Measurements from ENCODE around the gene C12orf60.

The C12orf60 gene

DNA sequence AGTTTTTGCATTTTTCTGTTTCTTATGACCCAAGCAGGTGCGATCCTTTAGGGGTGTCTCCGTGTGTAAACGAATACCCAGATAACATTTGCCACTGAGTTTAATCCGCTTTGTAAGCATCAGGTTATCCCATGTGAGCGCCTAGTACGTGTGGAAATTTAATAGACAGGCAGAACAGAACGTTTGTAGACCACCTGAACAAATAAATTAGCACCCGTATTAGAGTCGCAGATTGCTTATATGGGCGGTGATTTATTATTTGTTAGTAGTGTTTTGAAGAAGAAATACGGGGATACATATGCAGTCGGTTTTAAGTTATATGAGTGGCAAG lies 325 bp downstream of the C12orf60 start:
- H3K9me3 ChIP-seq (ENCODE audit: severe bottlenecking): no peaks in the 10 kb centered on the region
- TF ChIP-seq, protein P1, sequence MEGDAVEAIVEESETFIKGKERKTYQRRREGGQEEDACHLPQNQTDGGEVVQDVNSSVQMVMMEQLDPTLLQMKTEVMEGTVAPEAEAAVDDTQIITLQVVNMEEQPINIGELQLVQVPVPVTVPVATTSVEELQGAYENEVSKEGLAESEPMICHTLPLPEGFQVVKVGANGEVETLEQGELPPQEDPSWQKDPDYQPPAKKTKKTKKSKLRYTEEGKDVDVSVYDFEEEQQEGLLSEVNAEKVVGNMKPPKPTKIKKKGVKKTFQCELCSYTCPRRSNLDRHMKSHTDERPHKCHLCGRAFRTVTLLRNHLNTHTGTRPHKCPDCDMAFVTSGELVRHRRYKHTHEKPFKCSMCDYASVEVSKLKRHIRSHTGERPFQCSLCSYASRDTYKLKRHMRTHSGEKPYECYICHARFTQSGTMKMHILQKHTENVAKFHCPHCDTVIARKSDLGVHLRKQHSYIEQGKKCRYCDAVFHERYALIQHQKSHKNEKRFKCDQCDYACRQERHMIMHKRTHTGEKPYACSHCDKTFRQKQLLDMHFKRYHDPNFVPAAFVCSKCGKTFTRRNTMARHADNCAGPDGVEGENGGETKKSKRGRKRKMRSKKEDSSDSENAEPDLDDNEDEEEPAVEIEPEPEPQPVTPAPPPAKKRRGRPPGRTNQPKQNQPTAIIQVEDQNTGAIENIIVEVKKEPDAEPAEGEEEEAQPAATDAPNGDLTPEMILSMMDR (IDR thresholded peaks at IDR 0.05; ENCODE audit: poor library complexity, severe bottlenecking): no peak
- H3K27me3 ChIP-seq (ENCODE audit: insufficient read depth, poor library complexity, severe bottlenecking): no peaks in the 10 kb centered on the region
- H3K27ac ChIP-seq (ENCODE audit: poor library complexity, severe bottlenecking): peak overlapping the region; percentile 40
- no peaks in the 10 kb centered on the region for H3K4me1 ChIP-seq (ENCODE audit: insufficient read depth, poor library complexity, severe bottlenecking)
- peak overlapping the region; percentile 94 for H3K4me3 ChIP-seq (ENCODE audit: severe bottlenecking)
- peaks cover 32% of the 10 kb centered on the region for H3K36me3 ChIP-seq (ENCODE audit: low read depth)
- ATAC-seq (ENCODE audit: low read depth) (no peak; the same call in 2 of the 3 replicates), DNase-seq (ENCODE audit: low spot score) (no peak)

DNA sequence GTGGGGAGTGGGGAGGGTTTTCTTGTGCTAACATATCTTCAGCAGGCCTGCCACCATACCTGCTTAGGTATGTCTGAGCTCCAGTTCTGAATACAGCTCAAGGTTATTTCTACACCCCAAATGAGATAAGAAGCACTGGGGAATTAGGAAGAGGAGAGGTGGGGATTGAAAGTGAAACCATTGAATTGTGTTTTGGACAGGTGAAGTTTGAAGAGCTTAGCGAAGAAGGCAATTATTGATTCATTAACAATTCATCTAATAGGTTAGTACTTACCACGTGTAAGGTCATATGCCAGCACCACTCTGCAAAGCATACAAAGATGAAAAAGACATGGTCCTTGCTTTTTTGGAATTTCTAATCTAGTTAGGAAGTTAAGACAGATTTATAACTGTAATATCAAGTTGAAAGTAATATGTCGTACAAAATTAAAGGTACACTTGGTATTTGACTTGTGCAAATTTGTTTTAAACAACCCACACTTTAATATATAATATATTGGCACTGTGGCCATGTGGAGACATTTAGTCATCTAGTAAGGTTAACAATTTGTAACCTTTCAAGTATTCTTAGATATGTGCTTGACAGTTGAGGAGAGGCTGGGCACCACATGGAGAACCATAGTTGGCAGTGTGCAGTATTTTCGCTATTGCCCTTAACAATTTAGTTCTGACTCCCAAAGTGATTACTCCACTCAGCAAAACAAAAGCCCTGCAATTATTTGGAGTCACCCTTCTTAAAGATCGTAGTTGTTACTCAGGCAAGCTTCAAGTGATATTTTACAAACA lies 6.9 kb downstream of the C12orf60 start:
- ATAC-seq (ENCODE audit: low read depth): no peak
- TF ChIP-seq, protein P1 (IDR thresholded peaks at IDR 0.05; ENCODE audit: poor library complexity, severe bottlenecking): no peak
- Histone ChIP-seq H3K4me3 (ENCODE audit: severe bottlenecking) (no peak overlapping the region), H3K27ac (ENCODE audit: poor library complexity, severe bottlenecking) (no peak overlapping the region), H3K36me3 (ENCODE audit: low read depth) (no peaks in the 10 kb centered on the region), H3K9me3 (ENCODE audit: severe bottlenecking) (no peaks in the 10 kb centered on the region), H3K4me1 (ENCODE audit: insufficient read depth, poor library complexity, severe bottlenecking) (no peaks in the 10 kb centered on the region), H3K27me3 (ENCODE audit: insufficient read depth, poor library complexity, severe bottlenecking) (no peaks in the 10 kb centered on the region)
- DNase-seq (ENCODE audit: low spot score): no peak

DNA sequence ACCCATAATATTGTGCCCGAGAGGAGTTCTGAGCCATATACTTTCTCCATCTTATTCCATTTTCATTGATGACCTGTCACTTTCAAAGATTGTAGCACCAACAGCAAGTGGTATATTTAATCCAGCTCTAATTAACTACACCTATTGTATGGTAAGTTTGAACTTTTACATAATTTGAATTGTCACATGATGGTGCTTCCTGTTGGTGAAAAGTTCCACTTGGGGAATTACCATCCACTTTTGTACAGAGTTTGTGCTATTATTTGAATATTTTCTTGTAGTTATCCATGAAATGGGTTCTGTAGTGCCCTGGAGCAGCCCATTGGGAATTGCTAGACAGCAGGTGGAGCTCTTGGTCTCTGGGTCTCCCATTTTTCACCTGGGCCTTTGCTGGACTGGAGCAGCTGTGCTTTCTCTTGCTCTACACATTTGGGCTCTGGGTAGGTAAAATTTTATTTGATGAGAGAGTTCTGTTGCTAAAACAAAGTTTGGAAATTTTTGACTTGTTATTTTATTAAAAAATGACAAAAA lies 7.5 kb downstream of the C12orf60 start:
- Histone ChIP-seq H3K4me1 (ENCODE audit: insufficient read depth, poor library complexity, severe bottlenecking) (no peaks in the 10 kb centered on the region), H3K9me3 (ENCODE audit: severe bottlenecking) (no peaks in the 10 kb centered on the region), H3K36me3 (ENCODE audit: low read depth) (no peaks in the 10 kb centered on the region), H3K4me3 (ENCODE audit: severe bottlenecking) (no peak overlapping the region), H3K27me3 (ENCODE audit: insufficient read depth, poor library complexity, severe bottlenecking) (no peaks in the 10 kb centered on the region), H3K27ac (ENCODE audit: poor library complexity, severe bottlenecking) (no peak overlapping the region)
- TF ChIP-seq, protein P1 (IDR thresholded peaks at IDR 0.05; ENCODE audit: poor library complexity, severe bottlenecking): peak; percentile 43
- ATAC-seq (ENCODE audit: low read depth) (0 out of 3 replicates have a peak, but pooled peaks have one; percentile 53), DNase-seq (ENCODE audit: low spot score) (no peak)

DNA sequence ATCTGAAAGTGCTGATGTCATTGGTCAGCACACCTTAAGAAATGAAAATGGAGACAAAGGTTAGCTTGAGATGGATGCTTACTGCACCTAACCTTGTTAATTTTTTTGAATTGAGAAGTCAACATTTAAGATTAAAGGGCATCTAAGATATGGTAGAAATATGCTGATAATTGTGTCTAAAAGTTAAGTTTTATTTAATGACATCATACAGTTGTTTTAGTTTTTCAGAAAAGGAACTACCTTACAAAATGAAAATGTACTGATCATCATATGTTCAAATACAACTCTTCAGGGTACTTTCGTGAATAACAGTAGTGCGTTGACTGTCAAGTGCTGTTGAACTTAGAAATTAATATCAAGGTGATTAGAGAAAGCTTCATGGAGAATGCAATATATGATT lies 8.0 kb downstream of the C12orf60 start:
- Histone ChIP-seq H3K27ac (ENCODE audit: poor library complexity, severe bottlenecking) (no peak overlapping the region), H3K36me3 (ENCODE audit: low read depth) (no peaks in the 10 kb centered on the region), H3K4me3 (ENCODE audit: severe bottlenecking) (no peak overlapping the region), H3K9me3 (ENCODE audit: severe bottlenecking) (no peaks in the 10 kb centered on the region), H3K4me1 (ENCODE audit: insufficient read depth, poor library complexity, severe bottlenecking) (no peaks in the 10 kb centered on the region), H3K27me3 (ENCODE audit: insufficient read depth, poor library complexity, severe bottlenecking) (no peaks in the 10 kb centered on the region)
- no peak for DNase-seq (ENCODE audit: low spot score)
- ATAC-seq (ENCODE audit: low read depth): no peak
- TF ChIP-seq, protein P1 (IDR thresholded peaks at IDR 0.05; ENCODE audit: poor library complexity, severe bottlenecking): peak; percentile 7

DNA sequence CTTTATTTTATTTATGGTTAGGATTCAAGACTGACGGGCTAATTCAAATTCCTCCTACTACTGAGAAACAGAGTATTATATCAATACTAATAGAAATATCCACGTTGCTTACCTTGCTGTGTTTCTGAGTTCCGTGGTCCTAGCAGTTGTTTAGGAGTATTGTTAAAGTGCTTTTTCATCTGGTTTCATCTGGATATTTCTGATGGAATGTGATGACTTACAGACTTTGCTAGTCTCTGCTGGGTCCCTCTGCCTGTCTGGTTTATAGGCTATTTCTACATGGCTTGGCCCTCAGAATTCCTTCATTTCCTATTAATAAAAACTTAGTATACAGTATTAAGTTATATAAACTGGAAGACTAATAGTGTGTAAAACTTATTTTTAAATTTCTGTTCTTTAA lies 10.5 kb downstream of the C12orf60 start, which contains the start of gene SMCO3:
SMCO3 (minus strand) TSS at position 169 of the 400 bp plus-strand sequence. CDS start 7,502 bp downstream, outside the sequence.
- TF ChIP-seq, protein P1 (IDR thresholded peaks at IDR 0.05; ENCODE audit: poor library complexity, severe bottlenecking): no peak
- no peaks in the 10 kb centered on the region for H3K27me3 ChIP-seq (ENCODE audit: insufficient read depth, poor library complexity, severe bottlenecking)
- ATAC-seq (ENCODE audit: low read depth) (no peak), DNase-seq (ENCODE audit: low spot score) (no peak)
- no peaks in the 10 kb centered on the region for H3K4me1 ChIP-seq (ENCODE audit: insufficient read depth, poor library complexity, severe bottlenecking)
- H3K27ac ChIP-seq (ENCODE audit: poor library complexity, severe bottlenecking): no peak within 1 kb of the TSS
- no peaks in the 10 kb centered on the region for H3K36me3 ChIP-seq (ENCODE audit: low read depth)
- H3K9me3 ChIP-seq (ENCODE audit: severe bottlenecking): no peaks in the 10 kb centered on the region
- no peak within 1 kb of the TSS for H3K4me3 ChIP-seq (ENCODE audit: severe bottlenecking)
